GM21528 (cell line): ENCODE measurements around the gene BBS4.
A peak's percentile ranks its signal among the peaks of the same experiment; 100 is the strongest.

ENCODE experiments used
- ATAC-seq: cut with Tn5 transposase; IDR thresholded peaks from one replicate; pipeline ENCODE4 v1.9.1; 2021; ENCODE audit warnings: mild to moderate bottlenecking, moderate library complexity; ENCODE audit not compliant: unreplicated experiment, low FRiP score

BBS4 gene

DNA sequence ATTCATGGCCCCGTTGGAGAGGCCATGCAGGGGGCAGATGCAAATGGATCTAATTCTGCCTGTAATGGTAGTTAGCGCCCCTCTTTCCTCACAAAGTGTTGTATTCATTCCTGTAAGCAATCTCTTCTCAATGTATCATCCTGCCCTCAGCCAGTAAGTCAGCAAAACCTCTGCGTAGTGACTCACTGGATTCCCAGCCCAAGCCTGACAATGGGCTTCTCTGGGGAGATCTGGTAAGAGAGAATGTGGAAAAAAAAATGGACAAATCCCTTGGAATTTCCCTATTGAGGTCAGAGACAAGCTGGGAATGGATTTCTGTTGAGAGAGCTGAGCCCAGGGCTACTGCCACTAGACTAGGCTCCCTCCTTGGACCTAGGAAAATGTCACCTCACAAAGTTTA, 72.2 kb downstream of the BBS4 start:
- no peak for ATAC-seq

DNA sequence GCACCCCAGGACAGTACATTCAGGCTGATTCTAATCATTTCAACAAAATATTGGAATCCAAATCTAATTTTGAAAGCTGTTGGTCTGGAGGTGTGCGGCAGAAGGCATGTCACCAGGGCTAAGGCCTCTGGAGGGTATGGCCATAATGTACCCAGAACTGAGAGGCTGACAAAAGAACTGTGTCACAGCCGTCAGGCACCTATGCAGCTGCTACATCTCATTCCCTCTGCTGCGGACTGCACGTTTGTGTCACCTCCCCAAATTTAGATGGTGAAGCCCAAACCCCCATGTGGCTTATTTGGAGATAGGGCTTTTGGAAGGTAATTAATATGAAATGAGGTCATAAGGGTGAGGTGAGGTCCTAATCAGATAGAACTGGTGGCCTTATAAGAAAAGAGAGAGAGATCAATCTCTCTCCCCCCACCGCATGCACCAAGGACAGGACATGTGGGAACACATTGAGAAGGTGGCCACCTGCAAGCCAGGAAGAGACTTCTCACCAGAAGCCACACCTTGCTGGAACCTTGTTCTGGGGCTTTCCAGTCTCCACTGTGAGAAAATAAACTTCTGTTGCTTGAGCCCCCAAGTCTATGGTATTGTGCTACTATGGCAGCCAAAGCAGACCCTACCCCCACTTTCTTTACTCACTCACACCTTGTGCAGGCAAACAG, 74.7 kb downstream of the BBS4 start:
- no peak for ATAC-seq

DNA sequence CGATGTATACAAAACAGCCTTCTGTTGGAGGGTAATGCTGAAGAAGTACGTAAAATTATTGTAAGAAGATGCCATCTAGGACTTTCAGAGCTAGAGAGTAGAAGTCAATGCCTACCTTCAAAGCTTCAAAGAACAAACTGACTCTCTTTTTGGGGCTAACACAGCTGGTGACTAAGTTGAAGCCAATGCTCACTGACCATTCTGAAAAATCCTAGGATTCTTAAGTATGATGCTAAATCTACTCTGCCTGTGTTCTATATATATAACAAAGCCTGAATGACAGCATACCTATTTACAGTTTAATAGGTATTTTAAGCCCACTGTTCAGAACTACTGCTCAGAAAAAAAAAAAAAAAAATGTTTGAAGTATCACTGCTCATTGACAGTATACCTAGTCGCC, 78.6 kb downstream of the BBS4 start:
- no peak for ATAC-seq

DNA sequence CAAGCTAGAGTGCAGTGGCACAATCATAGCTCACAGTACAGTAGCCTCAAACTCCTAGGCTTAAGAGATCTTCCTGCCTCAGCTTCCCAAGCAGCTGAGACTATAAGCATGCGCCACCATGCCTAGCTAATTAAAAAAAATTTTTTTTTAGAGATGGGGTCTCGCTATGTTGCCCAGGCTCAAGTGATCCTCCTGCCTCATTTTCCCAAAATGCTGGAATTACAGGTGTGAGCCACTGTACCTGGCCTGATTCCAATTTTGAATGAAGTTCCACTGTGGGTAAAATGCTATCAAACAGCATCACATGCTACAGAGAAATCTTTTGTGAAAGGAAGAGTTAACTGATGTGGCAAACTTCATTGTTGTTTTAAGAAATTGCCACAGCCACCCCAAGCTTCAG, 80.0 kb downstream of the BBS4 start:
- ATAC-seq: no peak

DNA sequence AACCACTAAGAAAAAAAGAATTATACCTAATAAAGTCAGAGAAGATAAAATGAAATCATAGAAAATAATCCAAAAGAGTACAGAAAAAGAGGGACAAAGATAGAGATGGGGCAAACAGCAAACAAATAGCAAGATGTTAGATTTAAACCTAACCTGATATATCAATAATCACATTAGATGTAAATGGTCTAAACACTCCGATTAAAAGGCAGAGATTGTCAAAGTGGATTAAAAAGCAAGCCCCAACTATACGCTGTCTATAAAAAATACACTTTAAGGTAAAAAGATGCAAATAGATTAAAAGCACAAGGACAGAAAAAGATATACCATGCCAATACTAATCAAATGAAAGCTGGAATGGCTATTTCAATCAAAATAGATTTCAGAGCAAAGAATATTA, 80.8 kb downstream of the BBS4 start:
- ATAC-seq: no peak

DNA sequence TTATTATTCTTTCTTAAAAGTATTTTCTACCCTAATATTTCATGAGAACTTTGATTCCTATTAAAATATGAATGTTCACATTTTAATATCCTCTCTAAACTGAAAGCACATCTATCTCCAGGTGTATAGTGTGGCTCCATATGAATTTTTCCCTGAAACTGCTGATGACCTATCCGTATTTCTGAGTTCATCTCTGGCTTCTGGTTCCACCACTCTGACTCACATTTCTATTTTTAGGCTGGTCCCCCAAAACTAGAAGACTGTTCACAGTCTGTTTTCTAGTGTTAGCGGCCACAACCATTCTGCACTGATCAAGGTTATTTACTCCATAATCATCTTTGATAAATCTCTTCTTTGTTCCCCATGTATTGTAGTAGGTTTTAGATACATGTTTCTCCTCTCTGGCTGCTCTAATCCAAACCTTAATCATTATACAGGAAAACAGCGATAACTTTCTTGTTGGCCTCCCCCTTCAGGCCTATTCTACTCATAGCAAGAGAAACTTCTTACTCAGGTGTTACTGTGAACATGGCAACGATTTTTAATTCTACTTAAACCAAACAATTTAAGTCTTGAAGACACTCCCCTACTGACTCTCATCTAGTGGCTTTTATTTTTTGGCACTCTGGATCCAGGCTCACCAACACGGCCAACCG, 84.8 kb downstream of the BBS4 start:
- no peak for ATAC-seq

DNA sequence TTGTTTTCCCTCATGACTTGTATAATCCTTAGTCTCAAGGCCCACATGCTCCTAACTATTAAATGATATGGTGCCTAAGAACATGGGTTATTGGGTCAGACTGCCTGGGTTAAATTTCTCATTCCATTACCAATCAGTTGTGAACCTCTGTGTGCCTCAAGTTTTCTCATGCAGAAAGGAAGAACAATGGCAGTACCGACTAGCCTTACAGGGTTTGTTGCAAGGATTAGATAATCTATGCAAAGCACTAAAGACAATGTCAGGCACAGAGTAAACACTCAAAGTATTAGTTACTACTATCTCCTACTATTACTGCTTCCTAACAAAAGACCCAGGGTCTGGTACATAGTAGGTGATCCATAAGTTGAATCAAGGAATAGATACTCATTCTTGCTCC, 85.3 kb downstream of the BBS4 start:
- no peak for ATAC-seq

DNA sequence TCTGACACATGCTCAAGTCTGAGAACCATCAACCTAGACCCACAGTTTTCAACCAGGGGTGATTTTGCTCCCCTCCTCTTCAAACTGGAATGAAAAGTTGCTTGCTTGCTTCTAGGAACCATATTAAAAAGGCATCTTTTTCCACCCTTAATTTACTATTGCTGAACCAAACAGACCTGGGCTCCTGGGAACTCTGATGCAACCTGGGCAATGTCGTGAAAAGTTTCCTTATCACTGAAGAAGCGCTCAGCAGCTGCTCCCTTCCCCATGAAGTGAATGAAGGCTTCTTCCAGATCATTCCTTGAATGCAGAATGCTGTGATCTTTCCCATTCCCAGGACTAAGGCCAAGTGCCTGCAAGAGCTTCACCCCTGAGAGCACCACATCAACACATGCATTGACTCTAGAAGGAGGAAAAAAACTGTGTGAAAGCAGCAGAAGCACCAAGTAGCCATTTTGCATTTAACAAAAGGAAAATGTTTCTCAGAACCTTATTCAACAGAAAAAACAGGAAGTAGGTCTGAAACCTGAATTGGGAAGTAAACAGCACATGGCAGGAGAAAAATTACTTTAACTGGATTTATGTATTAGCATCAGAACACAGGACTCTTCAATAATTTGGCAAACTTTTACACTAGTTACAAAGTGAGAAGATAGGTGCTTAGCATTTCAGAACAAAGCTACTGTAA, 88.8 kb downstream of the BBS4 start:
- ATAC-seq: no peak

DNA sequence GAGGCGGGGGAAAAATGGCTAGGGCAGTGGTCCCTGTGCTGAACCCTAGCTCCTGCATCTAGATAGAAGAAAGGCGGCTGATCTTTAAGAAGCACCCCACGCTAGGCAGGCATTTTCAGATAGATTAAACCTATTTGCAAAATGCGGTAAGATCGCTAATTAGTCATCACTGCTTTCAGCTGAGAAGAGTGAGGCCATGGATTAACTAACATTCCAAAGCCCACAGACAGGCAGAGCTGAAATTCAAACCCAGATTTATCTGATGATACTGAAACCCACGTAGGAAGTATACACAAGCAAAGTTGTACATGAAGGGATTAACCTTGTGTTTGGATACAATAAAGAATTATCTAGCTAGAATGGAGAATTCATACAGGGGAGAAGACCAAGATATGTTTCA, 92.8 kb downstream of the BBS4 start:
- ATAC-seq: no peak

DNA sequence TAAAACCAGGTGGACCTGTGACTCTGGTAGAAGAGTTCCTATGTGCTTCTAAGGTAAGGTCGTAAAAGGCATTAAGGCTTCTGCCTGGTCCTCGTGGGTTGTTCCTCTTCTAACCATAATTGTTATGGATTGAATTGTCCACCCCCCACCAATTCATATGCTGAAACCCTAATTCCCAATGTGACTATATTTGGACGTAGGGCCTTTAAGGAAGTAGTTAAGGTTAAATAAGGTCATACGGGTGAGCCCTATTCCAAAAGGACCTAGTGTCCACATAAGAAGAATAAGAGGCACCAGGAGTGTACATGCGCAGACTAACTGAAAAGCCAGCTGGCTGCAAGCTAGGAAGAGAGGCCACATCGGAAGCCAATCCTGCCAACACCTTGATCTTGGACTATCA, 95.6 kb downstream of the BBS4 start:
- ATAC-seq: no peak

DNA sequence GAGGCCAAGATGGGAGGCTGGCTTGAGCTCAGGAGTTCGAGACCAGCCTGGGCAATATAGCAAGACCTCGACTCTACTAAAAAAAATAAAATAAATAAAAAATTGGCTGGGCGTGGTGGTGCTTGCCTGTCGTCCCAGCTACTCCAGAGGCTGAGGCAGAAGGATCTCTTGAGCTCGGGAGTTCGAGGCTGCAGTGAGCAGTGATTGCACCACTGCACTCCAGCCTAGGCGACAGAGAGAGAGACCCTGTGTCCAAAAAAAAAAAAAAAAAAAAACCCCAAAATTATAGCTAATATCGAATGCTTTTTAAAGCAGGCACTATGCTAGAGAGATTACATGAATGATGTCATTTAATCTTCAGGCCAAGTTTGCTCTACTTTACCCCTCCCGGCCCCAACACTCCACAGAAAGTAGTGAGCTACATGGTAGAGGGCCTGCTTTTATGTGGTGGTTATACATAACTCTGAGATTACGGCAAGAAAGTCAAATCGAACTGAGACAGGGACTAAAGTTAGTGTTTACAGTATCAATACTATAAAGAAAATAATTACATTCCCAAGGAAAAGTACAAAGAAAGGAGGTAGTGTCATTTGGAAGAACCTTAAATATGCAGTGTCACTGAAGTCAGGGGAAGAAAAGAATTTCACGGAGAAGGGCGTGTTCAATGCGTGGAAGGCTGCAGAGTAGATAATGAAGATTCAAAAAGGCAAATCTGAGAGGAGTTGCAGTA, 96.4 kb downstream of the BBS4 start:
- ATAC-seq: no peak

DNA sequence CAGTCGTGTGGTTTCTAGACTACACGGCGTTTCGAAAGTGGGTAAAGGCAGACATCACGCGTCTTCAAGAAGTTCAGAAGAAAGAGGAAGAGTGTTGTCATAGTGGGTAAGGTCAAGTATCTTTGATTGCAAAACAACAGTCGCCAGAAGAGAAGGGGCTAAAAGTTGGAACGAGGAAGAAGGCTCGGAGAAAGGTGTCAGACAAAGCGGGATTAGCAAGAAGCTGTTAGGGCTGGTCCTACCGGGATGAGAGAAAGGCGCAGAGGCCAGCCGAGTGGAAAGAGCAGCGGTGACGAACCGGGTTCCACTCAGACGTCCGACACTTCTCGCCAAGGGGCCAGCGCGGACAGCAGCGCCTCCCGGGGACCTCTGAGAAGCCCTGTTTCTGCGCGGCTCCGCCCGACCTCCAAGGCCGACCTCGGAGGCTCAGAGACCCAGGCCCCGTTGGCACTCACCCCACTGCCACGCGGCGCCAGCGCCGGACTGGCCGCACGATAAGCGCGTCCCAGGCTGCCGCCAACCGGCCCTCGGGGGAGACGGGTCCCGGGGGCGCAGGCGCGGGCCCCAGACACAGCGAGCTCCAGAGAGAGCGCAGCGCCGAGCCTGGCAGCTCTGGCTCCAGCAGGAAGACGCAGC, 97.1 kb downstream of the BBS4 start:
- peak; percentile 44 for ATAC-seq

DNA sequence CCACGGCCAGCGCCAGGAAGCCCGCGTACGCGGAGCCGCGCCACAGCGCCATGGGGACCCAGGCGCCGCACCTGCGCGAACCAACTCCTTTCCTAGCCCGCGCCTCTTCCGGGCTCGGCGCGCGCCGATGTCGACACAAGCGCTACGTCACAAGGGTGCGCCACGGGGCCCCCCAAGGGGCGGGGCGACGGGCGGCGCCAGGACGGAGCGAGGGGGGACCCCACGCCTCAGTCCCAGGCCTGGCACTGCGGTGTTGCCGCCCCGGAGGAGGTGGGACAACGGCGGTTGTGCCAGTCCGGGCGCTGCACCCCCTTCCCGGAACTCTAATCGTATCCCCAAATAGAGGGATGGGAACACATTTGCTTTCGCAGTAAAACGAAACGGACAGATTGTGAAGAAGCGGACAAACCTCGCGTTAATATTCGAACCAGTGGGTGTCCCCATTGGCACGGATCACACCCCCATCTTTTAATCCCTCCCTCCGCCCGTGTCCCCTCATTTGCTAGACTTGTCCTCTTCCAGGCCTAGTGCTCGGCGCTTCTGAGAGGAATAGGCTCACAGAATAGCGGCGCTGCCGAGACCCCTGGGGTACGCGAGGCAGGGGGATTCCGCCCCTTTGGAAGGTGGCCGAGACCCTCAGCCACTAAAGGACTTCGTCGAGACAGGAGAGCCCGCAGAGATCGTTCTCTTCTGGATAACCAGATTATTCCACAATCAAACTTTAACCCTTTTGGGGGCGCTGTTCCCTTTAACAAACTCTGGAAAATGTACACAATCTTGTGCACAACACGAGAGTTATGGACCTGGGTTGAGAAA, 97.8 kb downstream of the BBS4 start, which contains the start of gene ADPGK:
ADPGK (minus strand) TSS at position 119 of the 816 bp plus-strand sequence; CDS start at position 52, 67 bp downstream.
- peak; percentile 81 for ATAC-seq

DNA sequence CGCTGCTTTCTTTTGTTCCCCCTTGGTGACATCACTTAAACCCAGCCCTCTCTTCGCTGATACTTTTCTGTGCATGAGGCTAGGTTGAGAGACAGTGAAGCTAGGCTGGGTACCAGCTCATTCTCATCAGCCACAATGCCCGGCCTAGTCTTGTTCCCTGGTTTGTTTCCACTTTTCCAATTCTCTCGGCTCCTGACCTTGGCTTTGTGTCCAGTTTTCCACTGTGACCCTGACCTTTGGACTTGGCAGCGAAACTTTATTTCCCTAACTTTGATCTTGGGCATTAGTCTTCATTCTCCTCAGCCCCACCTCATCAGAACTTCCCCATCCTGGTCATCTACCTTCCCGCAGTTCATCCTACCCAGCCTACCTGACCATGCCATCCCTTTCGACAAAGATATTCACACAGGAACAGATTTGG, 98.5 kb downstream of the BBS4 start:
- no peak for ATAC-seq

DNA sequence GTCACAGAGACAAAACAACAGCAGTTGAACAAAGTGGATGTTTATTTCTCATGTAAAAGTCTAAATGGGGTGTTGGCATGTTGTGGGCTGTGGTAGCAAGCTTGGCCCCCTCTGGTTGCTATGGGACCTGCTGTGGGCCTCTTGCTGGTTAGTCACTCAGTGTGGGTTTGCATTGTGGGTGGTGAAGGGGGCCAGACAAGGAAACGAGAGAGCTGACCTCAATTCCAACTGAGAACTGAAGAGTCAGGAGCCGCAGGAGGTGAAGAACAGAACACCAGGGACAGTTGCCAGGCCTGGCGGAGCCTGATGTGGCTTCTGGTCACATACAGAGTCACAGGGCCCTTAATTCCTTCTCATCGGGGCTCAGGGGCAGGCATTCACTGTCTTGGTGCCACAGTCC, 99.4 kb downstream of the BBS4 start:
- ATAC-seq: no peak

DNA sequence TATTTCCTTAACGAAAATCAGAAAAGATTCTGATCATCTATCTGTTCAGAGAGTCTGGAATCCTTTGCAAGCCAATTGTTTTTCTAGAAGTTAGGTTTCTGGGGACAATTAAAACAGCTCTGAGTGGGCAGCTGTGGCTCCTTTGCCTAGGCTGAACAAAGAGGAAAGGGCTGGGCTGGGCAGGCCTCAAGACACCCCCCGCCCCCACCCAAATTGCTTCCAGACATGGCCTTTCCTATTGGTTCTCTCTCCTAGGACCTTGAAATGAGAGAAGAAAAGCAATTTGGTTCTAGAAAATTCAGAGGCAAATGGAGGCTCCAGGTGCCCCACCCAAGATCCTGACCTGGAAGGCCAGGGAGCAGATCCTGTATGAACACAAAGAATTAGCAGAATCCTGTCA, 99.8 kb downstream of the BBS4 start:
- ATAC-seq: no peak

DNA sequence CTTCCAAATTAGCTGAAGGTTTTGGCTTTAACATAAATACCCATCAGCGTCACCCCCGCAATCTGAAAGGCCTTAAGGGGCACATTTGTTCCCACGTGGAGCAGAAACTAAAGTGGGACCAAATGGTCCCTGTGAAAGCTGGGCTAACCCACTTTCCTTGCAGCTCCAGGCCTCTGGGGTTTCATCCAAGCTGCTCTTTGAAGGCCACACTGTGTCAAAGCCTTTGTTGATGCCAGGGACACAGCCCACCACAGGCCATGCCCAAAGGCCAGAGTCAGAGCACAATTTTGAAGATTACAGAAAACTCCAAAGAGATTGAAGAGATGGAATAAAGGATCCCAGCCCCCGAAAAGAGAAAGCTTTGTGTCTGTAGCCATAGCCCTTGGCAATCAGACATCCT, 100.2 kb downstream of the BBS4 start:
- ATAC-seq: no peak

DNA sequence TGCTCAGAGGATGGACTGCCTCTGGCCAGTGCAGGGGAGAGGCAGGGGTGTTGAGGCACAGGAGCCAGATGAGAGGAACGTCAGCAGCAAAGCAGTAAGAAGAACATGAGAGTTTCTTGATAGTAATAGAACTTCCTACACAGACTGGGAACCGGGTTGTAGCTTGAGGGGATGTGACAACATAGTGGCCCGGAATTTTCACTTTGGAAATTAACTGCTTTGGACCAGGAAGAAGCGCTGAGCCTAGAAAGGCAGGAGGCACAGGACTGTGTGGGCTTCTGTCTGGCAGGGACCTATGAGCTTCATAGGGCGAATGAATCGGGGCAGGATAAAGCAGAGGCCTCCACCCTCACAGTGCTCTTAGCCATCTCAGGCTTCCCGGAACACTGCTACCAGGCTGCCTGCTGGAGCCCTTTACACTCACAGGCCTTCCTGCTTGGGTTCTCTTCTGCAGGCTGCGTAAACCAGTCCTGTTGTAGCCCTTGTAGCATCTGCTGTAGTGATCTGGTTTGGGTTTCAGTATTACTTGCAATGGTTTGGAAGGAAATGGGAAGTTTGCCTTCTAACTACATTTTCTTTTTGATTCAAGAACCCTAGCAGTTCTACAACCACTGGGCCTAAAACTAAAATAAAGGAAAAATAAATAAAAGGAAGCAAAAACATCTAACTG, 100.8 kb downstream of the BBS4 start:
- no peak for ATAC-seq

DNA sequence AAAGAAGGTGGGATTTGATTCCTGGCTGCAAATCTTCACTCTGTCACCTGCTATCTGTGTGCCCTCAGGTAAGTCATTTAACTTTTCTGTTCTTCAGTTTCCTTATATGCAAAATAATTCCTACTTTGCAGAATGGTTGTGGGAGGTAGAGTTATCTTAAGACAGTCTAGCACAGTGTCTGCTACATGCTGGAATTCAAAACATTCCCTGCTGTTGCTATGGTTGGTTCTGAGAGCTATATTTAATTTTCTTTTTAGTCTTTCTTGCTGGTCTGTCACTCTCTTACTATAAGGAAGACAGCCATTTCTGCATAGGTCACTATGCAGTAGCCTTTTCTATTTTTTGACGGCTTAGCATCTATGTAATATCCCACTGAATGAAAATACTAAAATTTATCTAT, 101.5 kb downstream of the BBS4 start:
- ATAC-seq: no peak
